Tibial nerve (tissue), 4 donors: Measurements from ENCODE around the gene AMBRA1. TPM values are rescaled to one million over a fixed set of nuclear protein-coding genes. Genes with fewer than 3 reads are reported as not detected.

ENCODE experiments used
- DNase-seq, 2 donors: peaks; one replicate each; pipeline ENCODE4 v3.0.0-alpha.2; 2019; ENCODE audit warnings: low spot score in 2 of 2
- H3K27ac ChIP-seq, 4 donors: fragments of 200-600 bp; sonication (generic) in 3 of 4; one replicate each; pipeline ENCODE4 v1.5.1; 2017 to 2019; ENCODE audit warnings: mild to moderate bottlenecking in 1 of 4
- H3K27me3 ChIP-seq, 2 donors: fragments of 200-600 bp; sonication (generic) in 1 of 2; one replicate each; pipeline versions ENCODE4 v1.5.1 to v1.6.0; 2017 to 2019
- H3K36me3 ChIP-seq, 3 donors: fragments of 200-600 bp; sonication (generic); one replicate each; pipeline ENCODE4 v1.5.1; 2018 to 2019
- H3K4me1 ChIP-seq, 4 donors: fragments of 200-600 bp; sonication (generic) in 3 of 4; one replicate each; pipeline ENCODE4 v1.5.1; 2017 to 2019
- H3K4me3 ChIP-seq, 4 donors: fragments of 200-600 bp; sonication (generic) in 3 of 4; one replicate each; pipeline ENCODE4 v1.5.1; 2017 to 2019; ENCODE audit warnings: mild to moderate bottlenecking in 1 of 4, moderate library complexity in 1 of 4
- H3K9me3 ChIP-seq, 4 donors: fragments of 200-600 bp; sonication (generic) in 3 of 4; one replicate each; pipeline ENCODE4 v1.5.1; 2017 to 2019
- CTCF ChIP-seq, 5 experiments: fragments of 200-600 bp in 3 of 5; fragments of 450-650 bp in 2 of 5; sonication (generic) in 3 of 5; IDR thresholded peaks; one replicate each; pipeline ENCODE4 v1.5.1; 2016 to 2019; ENCODE audit warnings: antibody characterized with exemption in 5 of 5, mild to moderate bottlenecking in 3 of 5, moderate library complexity in 2 of 5
- EP300 ChIP-seq, 2 donors: sonication (generic); formaldehyde crosslinking; IDR thresholded peaks; one replicate each; pipeline ENCODE4 v1.6.1; 2017; ENCODE audit warnings: antibody characterized with exemption in 2 of 2, mild to moderate bottlenecking in 1 of 2
- POLR2A ChIP-seq, 2 donors: fragments of 450-650 bp; IDR thresholded peaks; one replicate each; pipeline ENCODE4 v1.6.1; 2017; ENCODE audit warnings: antibody characterized with exemption in 2 of 2, mild to moderate bottlenecking in 2 of 2, moderate library complexity in 2 of 2
- WGBS, 2 donors: methylation state at CpG; one replicate each; pipeline ENCODE4 v1.1.5; 2018; 5-methylcytosine and 5-hydroxymethylcytosine counted together
- total RNA-seq, 4 donors: library from RNA; depleted of rRNA; stranded (reverse); fragments of >200 nt; gene quantifications; one replicate each; pipeline ENCODE4 v1.1.0, GENCODE V29; 2016

AMBRA1 gene
- total RNA-seq, 4 donors from 2014 or later = 31.0 to 43.7 (median 35.8) TPM

- no peaks in the 10 kb centered on the region for H3K9me3 ChIP-seq
- H3K36me3 ChIP-seq = peaks cover 0 to 18% (median 10%) of the 10 kb centered on the region in 3 donors
- DNase-seq = no peak
- TF ChIP-seq EP300 (IDR thresholded peaks at IDR 0.05) (no peak), POLR2A (IDR thresholded peaks at IDR 0.05) (no peak)
- WGBS, 2 donors = 63 to 76% methylated on average over 11 of the region's 11 CpGs
- no peak overlapping the region for H3K27ac ChIP-seq
- H3K4me1 ChIP-seq = peaks cover 0 to 42% (median 0%) of the 10 kb centered on the region in 4 donors
- no peaks in the 10 kb centered on the region for H3K27me3 ChIP-seq
- H3K4me3 ChIP-seq = no peak overlapping the region
Measured at GRCh38 chr11:46492532-46492931, 101.3 kb downstream of the AMBRA1 start.

GRCh38 chr11:46491661-46492330 is 102.0 kb downstream of the AMBRA1 start:
- peaks cover 0 to 18% (median 10%) of the 10 kb centered on the region in 3 donors for H3K36me3 ChIP-seq
- H3K4me3 ChIP-seq = no peak overlapping the region
- peaks cover 0 to 42% (median 0%) of the 10 kb centered on the region in 4 donors for H3K4me1 ChIP-seq
- WGBS, 2 donors = 43 to 48% methylated on average over 4 of the region's 4 CpGs
- no peak for DNase-seq
- H3K9me3 ChIP-seq = no peaks in the 10 kb centered on the region
- TF ChIP-seq POLR2A (IDR thresholded peaks at IDR 0.05) = no peak
- no peak for TF ChIP-seq CTCF (IDR thresholded peaks at IDR 0.05)
- no peak for TF ChIP-seq EP300 (IDR thresholded peaks at IDR 0.05)
- H3K27ac ChIP-seq = peak overlapping the region in 1 of 4 donors; percentile 38
- H3K27me3 ChIP-seq = no peaks in the 10 kb centered on the region

- Histone ChIP-seq H3K9me3 (no peaks in the 10 kb centered on the region), H3K27me3 (no peaks in the 10 kb centered on the region), H3K4me1 (peaks cover 0 to 42% (median 0%) of the 10 kb centered on the region in 4 donors), H3K36me3 (peaks cover 0 to 18% (median 10%) of the 10 kb centered on the region in 3 donors), H3K27ac (no peak overlapping the region), H3K4me3 (no peak overlapping the region)
- no peak for TF ChIP-seq POLR2A (IDR thresholded peaks at IDR 0.05)
- no peak for TF ChIP-seq EP300 (IDR thresholded peaks at IDR 0.05)
- TF ChIP-seq CTCF (IDR thresholded peaks at IDR 0.05) = no peak
- DNase-seq = no peak
Measured at GRCh38 chr11:46490666-46491065, 103.2 kb downstream of the AMBRA1 start.

- Histone ChIP-seq H3K27me3 (no peaks in the 10 kb centered on the region), H3K9me3 (no peaks in the 10 kb centered on the region), H3K36me3 (peaks cover 0 to 18% (median 10%) of the 10 kb centered on the region in 3 donors), H3K4me3 (no peak overlapping the region), H3K27ac (no peak overlapping the region), H3K4me1 (peaks cover 0 to 42% (median 0%) of the 10 kb centered on the region in 4 donors)
- WGBS, 2 donors = 56 to 66% methylated on average over 6 of the region's 6 CpGs
- DNase-seq = no peak
- TF ChIP-seq CTCF (IDR thresholded peaks at IDR 0.05) (peak in 3 of 5 experiments; percentile 14 to 33 (median 25)), EP300 (IDR thresholded peaks at IDR 0.05) (no peak)
Measured at GRCh38 chr11:46489656-46490560, 103.9 kb downstream of the AMBRA1 start.

- Histone ChIP-seq H3K27me3 (no peaks in the 10 kb centered on the region), H3K4me3 (no peak overlapping the region), H3K4me1 (peaks cover 0 to 27% (median 0%) of the 10 kb centered on the region in 4 donors), H3K9me3 (no peaks in the 10 kb centered on the region), H3K36me3 (peaks cover 0 to 14% (median 0%) of the 10 kb centered on the region in 3 donors), H3K27ac (no peak overlapping the region)
- WGBS, 2 donors = 77 to 80% methylated on average over 4 of the region's 4 CpGs
- TF ChIP-seq POLR2A (IDR thresholded peaks at IDR 0.05) (no peak), CTCF (IDR thresholded peaks at IDR 0.05) (no peak), EP300 (IDR thresholded peaks at IDR 0.05) (no peak)
- no peak for DNase-seq
Measured at GRCh38 chr11:46485856-46486443, 107.9 kb downstream of the AMBRA1 start.
